Activated CD8-positive, alpha-beta T cell treated with anti-CD3 and anti-CD28 coated beads for 36 hours (primary cell): ENCODE measurements around the gene IRX4. TPM values are rescaled to one million over a fixed set of nuclear protein-coding genes. Genes with fewer than 3 reads are reported as not detected.

Experiments
- ATAC-seq: fragments of 200-7000 bp; cut with Tn5 transposase; one replicate; pipeline ENCODE4 v1.10.0; 2021; ENCODE audit warnings: mild to moderate bottlenecking, moderate library complexity
- CTCF ChIA-PET: fragments of 350-600 bp; sonication (Branson Sonifier 250); formaldehyde crosslinking; loops from one replicate; lab custom pipeline; 2021; ENCODE audit warnings: antibody characterized with exemption; lab: Charles Lee
- POLR2A ChIA-PET: fragments of 350-600 bp; sonication (Branson Sonifier 250); formaldehyde crosslinking; loops from one replicate; lab custom pipeline; 2021; ENCODE audit warnings: antibody characterized with exemption; lab: Charles Lee
- DNase-seq: peaks from one replicate; pipeline ENCODE4 v3.0.0-alpha.2; 2020
- H3K27ac Mint-ChIP-seq: one replicate; pipeline ENCODE4 v1.8.0; 2021; ENCODE audit warnings: mild to moderate bottlenecking, mixed read lengths
- H3K27me3 Mint-ChIP-seq: one replicate; pipeline ENCODE4 v1.8.0; 2021; ENCODE audit warnings: mixed read lengths
- H3K36me3 Mint-ChIP-seq: one replicate; pipeline ENCODE4 v1.8.0; 2021; ENCODE audit warnings: low read depth, mixed read lengths
- H3K4me1 Mint-ChIP-seq: one replicate; pipeline ENCODE4 v1.8.0; 2021; ENCODE audit warnings: low read depth, mixed read lengths
- H3K4me3 Mint-ChIP-seq: one replicate; pipeline ENCODE4 v1.8.0; 2021; ENCODE audit warnings: mild to moderate bottlenecking, moderate library complexity, mixed read lengths
- H3K9me3 Mint-ChIP-seq: one replicate; pipeline ENCODE4 v1.8.0; 2021; ENCODE audit warnings: mixed read lengths
- intact Hi-C: fragments of 100-400 bp; cut with micrococcal nuclease; formaldehyde crosslinking; loops from one replicate; pipeline ENCODE4 v1.10.0; 2022
- total RNA-seq, 2 experiments: library from RNA; stranded (reverse); gene quantifications; one replicate each; pipeline ENCODE4 v1.2.3, GENCODE V29; 2021
- TF ChIP-seq, protein P1 (sequence below): fragments of 200-600 bp; IDR thresholded peaks from one replicate; pipeline ENCODE4 v1.8.0; 2022; ENCODE audit warnings: antibody characterized with exemption, mild to moderate bottlenecking

Gene IRX4
- total RNA-seq, 2 experiments from 2014 or later, result not detected

DNA sequence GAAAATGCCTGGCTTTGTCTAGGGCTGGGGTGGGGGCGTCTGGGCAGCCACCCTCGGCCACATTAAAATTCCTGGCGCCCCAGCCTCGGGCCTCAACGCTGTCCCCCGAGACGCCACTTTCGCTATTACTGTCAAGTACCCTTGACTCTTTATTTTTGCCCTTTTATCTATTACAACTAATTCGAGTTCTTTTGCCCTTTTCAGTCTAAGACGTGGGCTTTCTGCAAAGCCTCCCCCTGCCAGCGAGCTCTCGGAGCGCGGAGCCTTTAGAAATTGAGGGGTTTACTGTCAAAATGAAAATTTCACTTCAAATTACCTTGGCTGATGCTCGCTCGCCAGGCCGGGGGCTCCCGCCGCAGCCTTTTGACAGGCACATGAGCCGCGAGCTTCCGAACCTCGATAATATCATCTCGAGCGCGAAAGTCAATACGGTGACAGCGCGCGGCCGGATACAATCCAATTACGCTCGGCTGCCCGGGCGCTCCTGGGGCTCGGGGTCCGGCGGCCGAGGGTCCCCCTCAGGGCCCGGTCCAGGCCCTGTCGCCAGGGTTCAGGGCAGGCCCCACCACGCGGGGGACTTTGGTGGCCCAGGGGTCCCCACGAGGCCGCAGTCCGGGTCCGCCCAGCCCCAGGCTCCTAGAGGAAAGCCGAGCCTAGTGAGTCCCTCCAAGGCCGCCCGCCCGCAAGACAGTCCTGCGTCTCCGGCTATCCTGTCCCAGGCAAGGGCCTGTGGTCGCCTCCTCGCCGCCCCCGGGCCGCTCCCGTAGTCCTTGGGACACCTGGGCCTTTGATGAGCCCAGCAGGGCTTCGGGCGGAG is 6.7 kb downstream of the IRX4 start:
- intact Hi-C loops, result loop anchor here (10.0 kb wide), 1 partner anchor 1719 kb away; the partner anchor contains the start of gene IRX1
- DNase-seq (no peak), ATAC-seq (no peak)
- peaks cover 5% of the 10 kb centered on the region for H3K4me1 Mint-ChIP-seq
- H3K9me3 Mint-ChIP-seq, result no peaks in the 10 kb centered on the region
- H3K4me3 Mint-ChIP-seq, result no peak overlapping the region
- no peaks in the 10 kb centered on the region for H3K36me3 Mint-ChIP-seq
- TF ChIP-seq, protein P1, sequence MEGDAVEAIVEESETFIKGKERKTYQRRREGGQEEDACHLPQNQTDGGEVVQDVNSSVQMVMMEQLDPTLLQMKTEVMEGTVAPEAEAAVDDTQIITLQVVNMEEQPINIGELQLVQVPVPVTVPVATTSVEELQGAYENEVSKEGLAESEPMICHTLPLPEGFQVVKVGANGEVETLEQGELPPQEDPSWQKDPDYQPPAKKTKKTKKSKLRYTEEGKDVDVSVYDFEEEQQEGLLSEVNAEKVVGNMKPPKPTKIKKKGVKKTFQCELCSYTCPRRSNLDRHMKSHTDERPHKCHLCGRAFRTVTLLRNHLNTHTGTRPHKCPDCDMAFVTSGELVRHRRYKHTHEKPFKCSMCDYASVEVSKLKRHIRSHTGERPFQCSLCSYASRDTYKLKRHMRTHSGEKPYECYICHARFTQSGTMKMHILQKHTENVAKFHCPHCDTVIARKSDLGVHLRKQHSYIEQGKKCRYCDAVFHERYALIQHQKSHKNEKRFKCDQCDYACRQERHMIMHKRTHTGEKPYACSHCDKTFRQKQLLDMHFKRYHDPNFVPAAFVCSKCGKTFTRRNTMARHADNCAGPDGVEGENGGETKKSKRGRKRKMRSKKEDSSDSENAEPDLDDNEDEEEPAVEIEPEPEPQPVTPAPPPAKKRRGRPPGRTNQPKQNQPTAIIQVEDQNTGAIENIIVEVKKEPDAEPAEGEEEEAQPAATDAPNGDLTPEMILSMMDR, result no peak
- POLR2A ChIA-PET, result no interaction called here
- no peak overlapping the region for H3K27ac Mint-ChIP-seq
- peaks cover 51% of the 10 kb centered on the region for H3K27me3 Mint-ChIP-seq
- CTCF ChIA-PET, result interaction anchor here (0.9 kb wide), 1 partner anchor 212 kb away, joined by 3 read pairs; no protein-coding TSS in a partner anchor

DNA sequence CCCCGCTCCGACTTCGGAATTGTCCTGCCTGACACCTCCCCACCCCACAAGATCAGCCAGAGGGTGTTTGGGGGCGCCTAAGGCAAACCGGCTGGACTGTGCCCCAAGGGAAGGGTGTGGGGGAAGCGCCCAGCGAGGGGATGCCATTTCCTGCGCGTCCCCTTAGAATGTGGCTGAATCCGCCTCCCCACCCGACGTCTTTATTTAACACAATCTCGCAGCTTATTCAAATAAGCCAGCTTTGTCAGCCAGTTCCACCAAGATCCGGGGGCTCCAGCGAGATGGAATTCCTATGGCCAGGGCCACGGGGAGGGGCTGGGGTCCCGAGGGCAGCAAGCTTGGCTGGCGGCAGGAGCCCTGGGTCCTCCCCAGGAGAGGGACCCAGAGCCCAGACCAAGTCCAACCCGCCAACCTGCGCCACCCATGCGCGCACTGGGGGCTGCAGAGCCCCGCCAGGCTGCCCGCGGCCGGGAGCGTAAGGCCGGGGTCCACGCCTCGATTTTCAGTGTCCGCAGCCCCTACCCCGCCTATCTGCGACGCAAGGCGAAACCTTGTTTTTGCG is 7.4 kb downstream of the IRX4 start:
- H3K9me3 Mint-ChIP-seq, result no peaks in the 10 kb centered on the region
- TF ChIP-seq, protein P1, result no peak
- H3K4me1 Mint-ChIP-seq, result peaks cover 5% of the 10 kb centered on the region
- CTCF ChIA-PET, result interaction anchor here (0.9 kb wide), 1 partner anchor 213 kb away, joined by 3 read pairs; no protein-coding TSS in a partner anchor
- intact Hi-C loops, result loop anchor here (10.0 kb wide), 1 partner anchor 1719 kb away; the partner anchor contains the start of gene IRX1
- H3K27ac Mint-ChIP-seq, result no peak overlapping the region
- H3K36me3 Mint-ChIP-seq, result no peaks in the 10 kb centered on the region
- POLR2A ChIA-PET, result no interaction called here
- peaks cover 49% of the 10 kb centered on the region for H3K27me3 Mint-ChIP-seq
- DNase-seq, result no peak
- no peak for ATAC-seq
- H3K4me3 Mint-ChIP-seq, result no peak overlapping the region

DNA sequence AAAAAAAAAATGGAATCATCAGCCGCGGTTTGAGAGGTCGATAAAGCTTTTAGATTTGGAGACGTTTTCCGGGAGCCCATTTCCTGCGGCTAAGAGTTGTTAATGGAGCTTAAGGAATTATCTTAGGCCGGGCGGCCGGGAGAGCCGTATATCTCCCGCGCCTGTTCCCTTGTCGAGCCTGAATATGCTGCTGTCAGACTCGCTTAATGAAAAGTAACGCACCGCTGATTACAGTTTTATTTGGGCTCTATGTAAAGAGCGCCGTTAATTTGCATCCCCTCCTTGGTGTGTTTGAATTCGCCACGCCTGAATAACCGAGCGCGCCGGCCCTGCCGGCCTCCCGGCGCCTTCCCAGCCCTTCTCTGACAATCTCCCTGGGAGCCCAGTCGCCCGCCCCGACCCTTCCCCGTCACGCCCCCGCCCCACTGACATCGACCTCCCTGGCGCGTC is 7.9 kb downstream of the IRX4 start:
- Mint-ChIP-seq H3K9me3 (no peaks in the 10 kb centered on the region), H3K27me3 (peaks cover 44% of the 10 kb centered on the region), H3K27ac (no peak overlapping the region), H3K4me3 (no peak overlapping the region), H3K4me1 (peaks cover 5% of the 10 kb centered on the region), H3K36me3 (no peaks in the 10 kb centered on the region)
- ChIA-PET CTCF (no interaction called here), POLR2A (interaction anchor here (0.6 to 0.7 kb wide), 2 partner anchors 13 to 27 kb away, joined by 3 read pairs; no protein-coding TSS in a partner anchor)
- intact Hi-C loops, result loop anchor here (10.0 kb wide), 1 partner anchor 1720 kb away; the partner anchor contains the start of gene IRX1
- ATAC-seq (no peak), DNase-seq (no peak)
- TF ChIP-seq, protein P1, result no peak

DNA sequence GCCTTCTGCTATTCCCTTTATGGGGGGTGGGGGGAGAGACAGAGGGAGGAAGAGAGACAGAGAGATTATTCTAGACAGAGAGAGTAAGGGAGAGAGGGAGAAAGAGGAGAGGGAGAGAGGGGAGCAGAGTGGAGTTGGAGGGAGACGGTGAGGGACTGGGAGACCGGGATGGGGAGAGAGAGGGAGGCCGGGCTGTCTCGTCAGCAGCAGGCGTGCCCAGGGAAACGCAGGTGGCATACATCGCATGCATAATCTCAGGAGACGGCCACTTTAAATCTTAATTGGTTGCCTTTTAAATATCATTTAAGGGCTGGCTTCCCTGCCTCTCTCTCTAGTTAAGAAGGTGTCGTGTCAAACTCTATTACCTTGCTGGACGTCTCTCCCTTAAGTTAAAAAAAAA is 8.4 kb downstream of the IRX4 start:
- no peak overlapping the region for H3K4me3 Mint-ChIP-seq
- ATAC-seq (no peak), DNase-seq (no peak)
- peaks cover 39% of the 10 kb centered on the region for H3K27me3 Mint-ChIP-seq
- ChIA-PET CTCF (no interaction called here), POLR2A (interaction anchor here (0.6 to 0.7 kb wide), 2 partner anchors 13 to 28 kb away, joined by 3 read pairs; no protein-coding TSS in a partner anchor)
- no peak overlapping the region for H3K27ac Mint-ChIP-seq
- peaks cover 5% of the 10 kb centered on the region for H3K4me1 Mint-ChIP-seq
- intact Hi-C loops, result loop anchor here (10.0 kb wide), 1 partner anchor 1720 kb away; the partner anchor contains the start of gene IRX1
- H3K36me3 Mint-ChIP-seq, result no peaks in the 10 kb centered on the region
- TF ChIP-seq, protein P1, result no peak
- H3K9me3 Mint-ChIP-seq, result no peaks in the 10 kb centered on the region
